K562 (cell line): ENCODE measurements around the gene MITD1. TPM values are rescaled to one million over a fixed set of nuclear protein-coding genes. Genes with fewer than 3 reads are reported as not detected.

Source experiments
- ETS2 ChIP-seq: IDR thresholded peaks from 2 replicates; pipeline ENCODE4 v1.6.1; 2016; ENCODE audit warnings: borderline replicate concordance, missing genetic modification characterization, mild to moderate bottlenecking, moderate library complexity, missing compliant biosample characterization; ENCODE audit not compliant: poor library complexity, severe bottlenecking
- RHOXF2B ChIP-seq: fragments of 250-450 bp; sonication (Bioruptor Pico); conservative IDR thresholded peaks from 2 replicates; pipeline ENCODE4 v1.5.1; 2021
- SAFB ChIP-seq: fragments of 200-400 bp; formaldehyde crosslinking; IDR thresholded peaks from 2 replicates; pipeline ENCODE4 v1.6.1; 2017; ENCODE audit warnings: low read depth, low read length, borderline replicate concordance
- TCF7 ChIP-seq: sonication (generic); IDR thresholded peaks from 2 replicates; pipeline ENCODE4 v1.6.1; 2016; ENCODE audit warnings: antibody characterized with exemption, borderline replicate concordance
- U2AF2 ChIP-seq: fragments of 200-400 bp; formaldehyde crosslinking; optimal IDR thresholded peaks from 2 replicates; pipeline ENCODE3; 2017; ENCODE audit warnings: low read depth, mild to moderate bottlenecking, low read length
- ZFP1 ChIP-seq: fragments of 450-650 bp; formaldehyde crosslinking; IDR thresholded peaks from 2 replicates; pipeline ENCODE4 v1.4.0; 2020; ENCODE audit warnings: mild to moderate bottlenecking, mixed read lengths
- ZFPM2 ChIP-seq: fragments of 250-450 bp; sonication (Bioruptor Pico); IDR thresholded peaks from 2 replicates; pipeline ENCODE4 v1.5.1; 2022; ENCODE audit warnings: mild to moderate bottlenecking
- ZNF324 ChIP-seq: fragments of 250-450 bp; sonication (Bioruptor Pico); IDR thresholded peaks from 2 replicates; pipeline ENCODE4 v1.4.0; 2020; ENCODE audit warnings: mild to moderate bottlenecking
- ZNF583 ChIP-seq: fragments of 250-450 bp; sonication (Bioruptor Pico); IDR thresholded peaks from 2 replicates; pipeline ENCODE4 v1.4.0; 2020
- ZNF79 ChIP-seq: fragments of 250-450 bp; sonication (Bioruptor Pico); IDR thresholded peaks from 2 replicates; pipeline ENCODE4 v1.4.0; 2020; ENCODE audit warnings: low read depth, mild to moderate bottlenecking, moderate library complexity
- ZNF830 ChIP-seq: fragments of 250-450 bp; sonication (Bioruptor Pico); IDR thresholded peaks from 2 replicates; pipeline ENCODE4 v1.5.0; 2021; ENCODE audit warnings: mild to moderate bottlenecking
- polyA plus RNA-seq, 8 experiments: library from polyadenylated mRNA; depleted of rRNA in 4 of 8; stranded (reverse) in 5 of 8; unstranded in 3 of 8; fragments of >200 nt; fragmentation: Nextera tagmentation in 2 of 8; fragmentation: Illumina TruSeq in 1 of 8; extraction: Ambion mirVana in 2 of 8; extraction: Trizol in 1 of 8; gene quantifications; 2 replicates each; pipeline versions ENCODE4 v1.2.1 to v1.2.3, GENCODE V29; 2011 to 2014; ENCODE audit warnings: inconsistent platforms in 1 of 8, missing spikeins in 1 of 8
- total RNA-seq, 7 experiments: library from RNA; depleted of rRNA in 6 of 7; stranded (reverse); fragments of >200 nt in 6 of 7; fragmentation: Illumina TruSeq in 2 of 7; extraction: Trizol in 2 of 7; gene quantifications; 2 replicates each; pipeline versions ENCODE4 v1.2.1 to v1.2.3, GENCODE V29; 2011 to 2021; ENCODE audit warnings: low replicate concordance in 1 of 7
- TF ChIP-seq, protein P1 (sequence below): sonication (generic); formaldehyde crosslinking; IDR thresholded peaks from 2 replicates; pipeline ENCODE4 v1.9.0; 2022; ENCODE audit warnings: mild to moderate bottlenecking, missing genetic modification reagents
- TF ChIP-seq, protein P2 (sequence below): sonication (generic); formaldehyde crosslinking; IDR thresholded peaks from 2 replicates; pipeline ENCODE4 v1.8.0; 2023; ENCODE audit warnings: missing genetic modification reagents, mild to moderate bottlenecking, borderline replicate concordance
- TF ChIP-seq, protein P3 (sequence below): fragments of 450-650 bp; IDR thresholded peaks from 2 replicates; pipeline ENCODE4 v1.6.1; 2016; ENCODE audit warnings: antibody characterized with exemption
- TF ChIP-seq, protein P4 (sequence below): sonication (generic); formaldehyde crosslinking; IDR thresholded peaks from 2 replicates; pipeline ENCODE4 v1.8.0; 2022; ENCODE audit warnings: mild to moderate bottlenecking, low read depth, missing genetic modification reagents
- TF ChIP-seq, protein P5 (sequence below): fragments of 250-450 bp; sonication (Bioruptor Pico); IDR thresholded peaks from 2 replicates; pipeline ENCODE4 v1.5.0; 2020; ENCODE audit warnings: mild to moderate bottlenecking

Gene MITD1
- total and polyA plus RNA-seq, 9 of the 15 experiments (the other 6 are each of a cell fraction or from before 2014, with no cell fraction given): 19.6 to 71.8 (median 43.2) TPM

DNA sequence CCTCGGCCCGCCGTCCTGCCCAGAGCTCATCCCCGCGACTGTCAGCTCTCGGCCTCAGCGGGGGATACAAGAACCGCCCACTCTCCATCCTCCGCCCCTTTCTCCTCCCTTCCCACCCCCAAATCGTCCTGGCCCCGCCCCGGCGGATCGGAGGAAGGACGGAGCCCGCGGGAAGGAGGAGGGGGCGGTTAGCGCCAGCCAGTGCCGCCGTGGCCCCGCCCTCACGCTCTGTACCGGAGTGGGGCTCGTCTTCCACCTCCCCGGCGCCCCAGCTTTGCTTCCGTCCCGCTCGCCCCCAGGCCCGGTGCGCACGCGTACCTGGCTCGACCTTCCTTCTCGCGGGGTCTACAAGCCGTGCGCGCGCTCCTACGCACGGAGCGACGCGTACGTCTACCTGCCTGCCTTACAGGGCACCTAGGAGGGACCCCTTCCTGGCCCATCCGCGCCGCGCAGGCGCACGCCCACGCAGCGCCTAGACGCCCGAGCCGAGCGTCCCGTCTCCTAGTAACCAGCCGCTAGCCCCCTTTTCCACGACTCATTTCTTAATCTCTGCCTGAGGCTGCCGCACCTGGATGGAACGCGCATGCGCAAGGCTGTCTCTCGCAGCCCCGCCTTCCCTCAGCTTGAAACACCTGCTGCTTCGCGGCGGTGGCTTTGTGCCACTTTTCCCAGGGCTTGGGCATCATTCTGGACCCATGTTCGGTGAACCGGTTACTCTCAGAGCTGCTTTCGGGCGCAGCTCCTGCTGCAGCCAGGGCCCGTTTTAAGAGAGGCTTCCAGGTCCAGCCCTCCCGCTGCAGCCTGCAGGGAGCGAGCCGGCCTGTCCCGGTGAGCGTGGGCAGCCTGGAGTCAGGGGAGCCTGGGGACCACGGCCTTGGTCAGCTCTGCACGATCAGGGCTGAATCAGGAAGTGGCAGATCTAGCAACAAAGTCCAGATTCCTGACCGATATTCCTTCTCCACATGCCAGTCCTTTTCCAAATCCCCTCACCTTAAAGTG is 39.4 kb downstream of the MITD1 start, which contains the start of gene C2orf15 (continued):
- TF ChIP-seq, protein P1, sequence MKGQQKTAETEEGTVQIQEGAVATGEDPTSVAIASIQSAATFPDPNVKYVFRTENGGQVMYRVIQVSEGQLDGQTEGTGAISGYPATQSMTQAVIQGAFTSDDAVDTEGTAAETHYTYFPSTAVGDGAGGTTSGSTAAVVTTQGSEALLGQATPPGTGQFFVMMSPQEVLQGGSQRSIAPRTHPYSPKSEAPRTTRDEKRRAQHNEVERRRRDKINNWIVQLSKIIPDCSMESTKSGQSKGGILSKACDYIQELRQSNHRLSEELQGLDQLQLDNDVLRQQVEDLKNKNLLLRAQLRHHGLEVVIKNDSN (CRISPR knock-in tag): 0 out of 2 replicates have a peak, but pooled peaks have one; percentile 11
- no peak for TF ChIP-seq TCF7
- no peak for TF ChIP-seq ZFP1 (CRISPR knock-in tag)
- TF ChIP-seq ZFPM2 (CRISPR knock-in tag): no peak
- TF ChIP-seq, protein P2, sequence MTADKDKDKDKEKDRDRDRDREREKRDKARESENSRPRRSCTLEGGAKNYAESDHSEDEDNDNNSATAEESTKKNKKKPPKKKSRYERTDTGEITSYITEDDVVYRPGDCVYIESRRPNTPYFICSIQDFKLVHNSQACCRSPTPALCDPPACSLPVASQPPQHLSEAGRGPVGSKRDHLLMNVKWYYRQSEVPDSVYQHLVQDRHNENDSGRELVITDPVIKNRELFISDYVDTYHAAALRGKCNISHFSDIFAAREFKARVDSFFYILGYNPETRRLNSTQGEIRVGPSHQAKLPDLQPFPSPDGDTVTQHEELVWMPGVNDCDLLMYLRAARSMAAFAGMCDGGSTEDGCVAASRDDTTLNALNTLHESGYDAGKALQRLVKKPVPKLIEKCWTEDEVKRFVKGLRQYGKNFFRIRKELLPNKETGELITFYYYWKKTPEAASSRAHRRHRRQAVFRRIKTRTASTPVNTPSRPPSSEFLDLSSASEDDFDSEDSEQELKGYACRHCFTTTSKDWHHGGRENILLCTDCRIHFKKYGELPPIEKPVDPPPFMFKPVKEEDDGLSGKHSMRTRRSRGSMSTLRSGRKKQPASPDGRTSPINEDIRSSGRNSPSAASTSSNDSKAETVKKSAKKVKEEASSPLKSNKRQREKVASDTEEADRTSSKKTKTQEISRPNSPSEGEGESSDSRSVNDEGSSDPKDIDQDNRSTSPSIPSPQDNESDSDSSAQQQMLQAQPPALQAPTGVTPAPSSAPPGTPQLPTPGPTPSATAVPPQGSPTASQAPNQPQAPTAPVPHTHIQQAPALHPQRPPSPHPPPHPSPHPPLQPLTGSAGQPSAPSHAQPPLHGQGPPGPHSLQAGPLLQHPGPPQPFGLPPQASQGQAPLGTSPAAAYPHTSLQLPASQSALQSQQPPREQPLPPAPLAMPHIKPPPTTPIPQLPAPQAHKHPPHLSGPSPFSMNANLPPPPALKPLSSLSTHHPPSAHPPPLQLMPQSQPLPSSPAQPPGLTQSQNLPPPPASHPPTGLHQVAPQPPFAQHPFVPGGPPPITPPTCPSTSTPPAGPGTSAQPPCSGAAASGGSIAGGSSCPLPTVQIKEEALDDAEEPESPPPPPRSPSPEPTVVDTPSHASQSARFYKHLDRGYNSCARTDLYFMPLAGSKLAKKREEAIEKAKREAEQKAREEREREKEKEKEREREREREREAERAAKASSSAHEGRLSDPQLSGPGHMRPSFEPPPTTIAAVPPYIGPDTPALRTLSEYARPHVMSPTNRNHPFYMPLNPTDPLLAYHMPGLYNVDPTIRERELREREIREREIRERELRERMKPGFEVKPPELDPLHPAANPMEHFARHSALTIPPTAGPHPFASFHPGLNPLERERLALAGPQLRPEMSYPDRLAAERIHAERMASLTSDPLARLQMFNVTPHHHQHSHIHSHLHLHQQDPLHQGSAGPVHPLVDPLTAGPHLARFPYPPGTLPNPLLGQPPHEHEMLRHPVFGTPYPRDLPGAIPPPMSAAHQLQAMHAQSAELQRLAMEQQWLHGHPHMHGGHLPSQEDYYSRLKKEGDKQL: 0 out of 2 replicates have a peak, but pooled peaks have one; percentile 16
- TF ChIP-seq, protein P3, sequence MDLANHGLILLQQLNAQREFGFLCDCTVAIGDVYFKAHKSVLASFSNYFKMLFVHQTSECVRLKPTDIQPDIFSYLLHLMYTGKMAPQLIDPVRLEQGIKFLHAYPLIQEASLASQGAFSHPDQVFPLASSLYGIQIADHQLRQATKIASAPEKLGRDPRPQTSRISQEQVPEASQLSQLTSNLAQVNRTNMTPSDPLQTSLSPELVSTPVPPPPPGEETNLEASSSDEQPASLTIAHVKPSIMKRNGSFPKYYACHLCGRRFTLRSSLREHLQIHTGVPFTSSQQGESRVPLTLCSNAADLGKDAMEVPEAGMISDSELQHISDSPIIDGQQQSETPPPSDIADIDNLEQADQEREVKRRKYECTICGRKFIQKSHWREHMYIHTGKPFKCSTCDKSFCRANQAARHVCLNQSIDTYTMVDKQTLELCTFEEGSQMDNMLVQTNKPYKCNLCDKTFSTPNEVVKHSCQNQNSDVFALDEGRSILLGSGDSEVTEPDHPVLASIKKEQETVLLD: peak; percentile 97
- TF ChIP-seq ZNF79: no peak
- TF ChIP-seq SAFB: peak; percentile 20; the same call in 1 of the 2 replicates
- TF ChIP-seq ZNF583: peak; percentile 16; the same call in 1 of the 2 replicates
- TF ChIP-seq ETS2 (tag): no peak
- no peak for TF ChIP-seq U2AF2
- TF ChIP-seq, protein P4, sequence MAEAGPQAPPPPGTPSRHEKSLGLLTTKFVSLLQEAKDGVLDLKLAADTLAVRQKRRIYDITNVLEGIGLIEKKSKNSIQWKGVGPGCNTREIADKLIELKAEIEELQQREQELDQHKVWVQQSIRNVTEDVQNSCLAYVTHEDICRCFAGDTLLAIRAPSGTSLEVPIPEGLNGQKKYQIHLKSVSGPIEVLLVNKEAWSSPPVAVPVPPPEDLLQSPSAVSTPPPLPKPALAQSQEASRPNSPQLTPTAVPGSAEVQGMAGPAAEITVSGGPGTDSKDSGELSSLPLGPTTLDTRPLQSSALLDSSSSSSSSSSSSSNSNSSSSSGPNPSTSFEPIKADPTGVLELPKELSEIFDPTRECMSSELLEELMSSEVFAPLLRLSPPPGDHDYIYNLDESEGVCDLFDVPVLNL: 0 out of 2 replicates have a peak, but pooled peaks have one; percentile 44
- no peak for TF ChIP-seq ZNF830 (CRISPR knock-in tag)
- TF ChIP-seq, protein P5, sequence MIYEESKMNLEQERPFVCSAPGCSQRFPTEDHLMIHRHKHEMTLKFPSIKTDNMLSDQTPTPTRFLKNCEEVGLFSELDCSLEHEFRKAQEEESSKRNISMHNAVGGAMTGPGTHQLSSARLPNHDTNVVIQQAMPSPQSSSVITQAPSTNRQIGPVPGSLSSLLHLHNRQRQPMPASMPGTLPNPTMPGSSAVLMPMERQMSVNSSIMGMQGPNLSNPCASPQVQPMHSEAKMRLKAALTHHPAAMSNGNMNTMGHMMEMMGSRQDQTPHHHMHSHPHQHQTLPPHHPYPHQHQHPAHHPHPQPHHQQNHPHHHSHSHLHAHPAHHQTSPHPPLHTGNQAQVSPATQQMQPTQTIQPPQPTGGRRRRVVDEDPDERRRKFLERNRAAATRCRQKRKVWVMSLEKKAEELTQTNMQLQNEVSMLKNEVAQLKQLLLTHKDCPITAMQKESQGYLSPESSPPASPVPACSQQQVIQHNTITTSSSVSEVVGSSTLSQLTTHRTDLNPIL (CRISPR knock-in tag): no peak
- no peak for TF ChIP-seq ZNF324 (CRISPR knock-in tag)
- TF ChIP-seq RHOXF2B (CRISPR knock-in tag): no peak
